SK-N-SH treated with all-trans-retinoic acid at 6 μM for 48 hours (cell line): ENCODE measurements around the gene LY6G6C.

Experiments used
- ATAC-seq: fragments of 200-7000 bp; cut with Tn5 transposase; 3 replicates; pipeline ENCODE4 v1.9.1; 2020; ENCODE audit warnings: mild to moderate bottlenecking, moderate library complexity
- ARNTL ChIP-seq: fragments of 450-650 bp; formaldehyde crosslinking; IDR thresholded peaks from 2 replicates; pipeline ENCODE4 v1.5.0; 2020; ENCODE audit warnings: low read depth, mild to moderate bottlenecking, moderate library complexity, borderline replicate concordance
- BACH2 ChIP-seq: fragments of 250-450 bp; sonication (Bioruptor Pico); IDR thresholded peaks from 2 replicates; pipeline ENCODE4 v1.9.0; 2021; ENCODE audit warnings: mild to moderate bottlenecking, borderline replicate concordance
- CSDC2 ChIP-seq: fragments of 250-450 bp; sonication (Bioruptor Pico); IDR thresholded peaks from 2 replicates; pipeline ENCODE4 v1.5.0; 2020; ENCODE audit warnings: mild to moderate bottlenecking, moderate library complexity
- ESRRG ChIP-seq: fragments of 250-450 bp; sonication (Bioruptor Pico); IDR thresholded peaks from 2 replicates; pipeline ENCODE4 v1.6.1; 2021; ENCODE audit warnings: mild to moderate bottlenecking
- GLIS3 ChIP-seq: fragments of 250-450 bp; sonication (Bioruptor Pico); IDR thresholded peaks from 2 replicates; pipeline ENCODE4 v1.5.0; 2020; ENCODE audit warnings: mild to moderate bottlenecking, moderate library complexity
- OSR1 ChIP-seq: fragments of 250-450 bp; sonication (Bioruptor Pico); IDR thresholded peaks from 2 replicates; pipeline ENCODE4 v1.8.0; 2022; ENCODE audit warnings: moderate library complexity, mild to moderate bottlenecking, inconsistent platforms
- PPARA ChIP-seq: fragments of 250-450 bp; sonication (Bioruptor Pico); IDR thresholded peaks from 2 replicates; pipeline ENCODE4 v1.5.0; 2020; ENCODE audit warnings: mild to moderate bottlenecking, borderline replicate concordance
- RARB ChIP-seq: fragments of 250-450 bp; sonication (Bioruptor Pico); IDR thresholded peaks from 2 replicates; pipeline ENCODE4 v1.8.0; 2021; ENCODE audit warnings: mild to moderate bottlenecking, moderate library complexity
- SNAI2 ChIP-seq: fragments of 250-450 bp; sonication (Bioruptor Pico); IDR thresholded peaks from 2 replicates; pipeline ENCODE4 v1.5.0; 2020; ENCODE audit warnings: mild to moderate bottlenecking, moderate library complexity
- TCF4 ChIP-seq: fragments of 250-450 bp; sonication (Bioruptor Pico); IDR thresholded peaks from 2 replicates; pipeline ENCODE4 v1.8.0; 2021; ENCODE audit warnings: mild to moderate bottlenecking, moderate library complexity, borderline replicate concordance
- TOX ChIP-seq: fragments of 250-450 bp; sonication (Bioruptor Pico); IDR thresholded peaks from 2 replicates; pipeline ENCODE4 v1.8.0; 2021; ENCODE audit warnings: mild to moderate bottlenecking, moderate library complexity, borderline replicate concordance
- ZC3H10 ChIP-seq: fragments of 250-450 bp; sonication (Bioruptor Pico); IDR thresholded peaks from 2 replicates; pipeline ENCODE4 v1.5.1; 2021; ENCODE audit warnings: mild to moderate bottlenecking, moderate library complexity
- ZFP3 ChIP-seq: fragments of 250-450 bp; sonication (Bioruptor Pico); IDR thresholded peaks from 2 replicates; pipeline ENCODE4 v1.5.0; 2020; ENCODE audit warnings: mild to moderate bottlenecking, moderate library complexity
- ZFP30 ChIP-seq: fragments of 450-650 bp; formaldehyde crosslinking; IDR thresholded peaks from 2 replicates; pipeline ENCODE4 v1.5.0; 2022; ENCODE audit warnings: mild to moderate bottlenecking, moderate library complexity
- ZNF565 ChIP-seq: fragments of 450-650 bp; formaldehyde crosslinking; conservative IDR thresholded peaks from 2 replicates; pipeline ENCODE4 v1.5.0; 2020; ENCODE audit warnings: low read depth, mild to moderate bottlenecking, moderate library complexity
- ZNF8 ChIP-seq: fragments of 450-650 bp; formaldehyde crosslinking; IDR thresholded peaks from 2 replicates; pipeline ENCODE4 v1.5.0; 2020; ENCODE audit warnings: mild to moderate bottlenecking, moderate library complexity
- TF ChIP-seq, protein P1 (sequence below): fragments of 250-450 bp; sonication (Bioruptor Pico); IDR thresholded peaks from 2 replicates; pipeline ENCODE4 v1.8.0; 2021; ENCODE audit warnings: low read depth, mild to moderate bottlenecking, moderate library complexity, borderline replicate concordance
- TF ChIP-seq, protein P2 (sequence below): fragments of 250-450 bp; sonication (Bioruptor Pico); IDR thresholded peaks from 2 replicates; pipeline ENCODE4 v1.5.0; 2020; ENCODE audit warnings: mild to moderate bottlenecking, moderate library complexity
- TF ChIP-seq, protein P3 (sequence below): fragments of 250-450 bp; sonication (Bioruptor Pico); IDR thresholded peaks from 2 replicates; pipeline ENCODE4 v1.8.0; 2020; ENCODE audit warnings: mild to moderate bottlenecking, moderate library complexity, borderline replicate concordance

The LY6G6C gene

DNA sequence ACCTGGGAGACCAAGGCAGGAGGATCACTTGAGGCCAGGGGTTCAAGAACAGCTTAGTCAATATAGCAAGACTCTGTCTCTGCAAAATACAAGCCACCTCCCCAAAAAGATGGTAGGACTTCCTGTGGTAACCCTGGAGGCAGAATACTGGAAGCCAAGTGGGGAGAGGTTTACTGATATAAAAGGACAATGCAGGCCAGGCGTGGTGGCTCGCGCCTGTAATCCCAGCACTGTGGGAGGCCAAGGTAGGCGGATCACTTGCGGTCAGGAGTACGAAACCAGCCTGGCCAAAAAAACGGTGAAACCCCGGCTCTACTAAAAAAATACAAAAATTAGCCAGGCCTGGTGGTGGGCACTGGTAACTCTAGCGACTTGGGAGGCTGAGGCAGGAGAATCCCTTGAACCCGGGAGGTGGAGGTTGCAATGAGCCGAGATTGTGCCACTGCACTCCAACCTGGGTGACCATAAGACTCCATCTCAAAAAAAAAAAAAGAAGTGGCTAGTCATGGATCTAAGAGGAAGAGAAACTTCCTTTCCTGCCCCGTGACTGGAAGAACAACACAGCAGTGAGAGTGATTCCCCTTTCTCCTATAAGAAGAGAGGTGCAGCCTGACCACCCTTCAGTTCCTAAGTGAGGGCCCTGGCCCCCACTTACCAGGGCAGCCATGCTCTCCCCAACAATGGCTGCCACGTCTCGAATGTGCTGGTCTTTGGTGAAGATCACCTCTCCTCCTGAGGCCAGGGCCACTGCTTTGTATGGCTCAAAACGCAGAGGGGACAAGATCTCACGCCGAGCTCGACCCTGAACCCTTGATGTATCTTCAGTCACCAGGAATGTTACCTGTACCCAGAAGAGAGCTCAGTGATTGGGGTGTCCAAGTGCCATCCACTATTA, 47.1 kb upstream of the LY6G6C start:
- no peak for ATAC-seq
- TF ChIP-seq ZFP3 (CRISPR knock-in tag) (no peak), ZC3H10 (CRISPR knock-in tag) (no peak), TCF4 (CRISPR knock-in tag) (no peak), RARB (no peak), OSR1 (CRISPR knock-in tag) (no peak), TOX (CRISPR knock-in tag) (no peak), GLIS3 (no peak), ZNF8 (CRISPR knock-in tag) (no peak), ZNF565 (CRISPR knock-in tag) (no peak), PPARA (CRISPR knock-in tag) (no peak), BACH2 (CRISPR knock-in tag) (no peak), ARNTL (CRISPR knock-in tag) (no peak), CSDC2 (CRISPR knock-in tag) (no peak), SNAI2 (CRISPR knock-in tag) (no peak), ZFP30 (CRISPR knock-in tag) (no peak), ESRRG (CRISPR knock-in tag) (no peak)
- TF ChIP-seq, protein P1, sequence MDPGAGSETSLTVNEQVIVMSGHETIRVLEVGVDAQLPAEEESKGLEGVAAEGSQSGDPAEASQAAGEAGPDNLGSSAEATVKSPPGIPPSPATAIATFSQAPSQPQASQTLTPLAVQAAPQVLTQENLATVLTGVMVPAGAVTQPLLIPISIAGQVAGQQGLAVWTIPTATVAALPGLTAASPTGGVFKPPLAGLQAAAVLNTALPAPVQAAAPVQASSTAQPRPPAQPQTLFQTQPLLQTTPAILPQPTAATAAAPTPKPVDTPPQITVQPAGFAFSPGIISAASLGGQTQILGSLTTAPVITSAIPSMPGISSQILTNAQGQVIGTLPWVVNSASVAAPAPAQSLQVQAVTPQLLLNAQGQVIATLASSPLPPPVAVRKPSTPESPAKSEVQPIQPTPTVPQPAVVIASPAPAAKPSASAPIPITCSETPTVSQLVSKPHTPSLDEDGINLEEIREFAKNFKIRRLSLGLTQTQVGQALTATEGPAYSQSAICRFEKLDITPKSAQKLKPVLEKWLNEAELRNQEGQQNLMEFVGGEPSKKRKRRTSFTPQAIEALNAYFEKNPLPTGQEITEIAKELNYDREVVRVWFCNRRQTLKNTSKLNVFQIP (CRISPR knock-in tag) = no peak
- TF ChIP-seq, protein P2, sequence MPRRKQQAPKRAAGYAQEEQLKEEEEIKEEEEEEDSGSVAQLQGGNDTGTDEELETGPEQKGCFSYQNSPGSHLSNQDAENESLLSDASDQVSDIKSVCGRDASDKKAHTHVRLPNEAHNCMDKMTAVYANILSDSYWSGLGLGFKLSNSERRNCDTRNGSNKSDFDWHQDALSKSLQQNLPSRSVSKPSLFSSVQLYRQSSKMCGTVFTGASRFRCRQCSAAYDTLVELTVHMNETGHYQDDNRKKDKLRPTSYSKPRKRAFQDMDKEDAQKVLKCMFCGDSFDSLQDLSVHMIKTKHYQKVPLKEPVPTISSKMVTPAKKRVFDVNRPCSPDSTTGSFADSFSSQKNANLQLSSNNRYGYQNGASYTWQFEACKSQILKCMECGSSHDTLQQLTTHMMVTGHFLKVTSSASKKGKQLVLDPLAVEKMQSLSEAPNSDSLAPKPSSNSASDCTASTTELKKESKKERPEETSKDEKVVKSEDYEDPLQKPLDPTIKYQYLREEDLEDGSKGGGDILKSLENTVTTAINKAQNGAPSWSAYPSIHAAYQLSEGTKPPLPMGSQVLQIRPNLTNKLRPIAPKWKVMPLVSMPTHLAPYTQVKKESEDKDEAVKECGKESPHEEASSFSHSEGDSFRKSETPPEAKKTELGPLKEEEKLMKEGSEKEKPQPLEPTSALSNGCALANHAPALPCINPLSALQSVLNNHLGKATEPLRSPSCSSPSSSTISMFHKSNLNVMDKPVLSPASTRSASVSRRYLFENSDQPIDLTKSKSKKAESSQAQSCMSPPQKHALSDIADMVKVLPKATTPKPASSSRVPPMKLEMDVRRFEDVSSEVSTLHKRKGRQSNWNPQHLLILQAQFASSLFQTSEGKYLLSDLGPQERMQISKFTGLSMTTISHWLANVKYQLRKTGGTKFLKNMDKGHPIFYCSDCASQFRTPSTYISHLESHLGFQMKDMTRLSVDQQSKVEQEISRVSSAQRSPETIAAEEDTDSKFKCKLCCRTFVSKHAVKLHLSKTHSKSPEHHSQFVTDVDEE = no peak
- TF ChIP-seq, protein P3, sequence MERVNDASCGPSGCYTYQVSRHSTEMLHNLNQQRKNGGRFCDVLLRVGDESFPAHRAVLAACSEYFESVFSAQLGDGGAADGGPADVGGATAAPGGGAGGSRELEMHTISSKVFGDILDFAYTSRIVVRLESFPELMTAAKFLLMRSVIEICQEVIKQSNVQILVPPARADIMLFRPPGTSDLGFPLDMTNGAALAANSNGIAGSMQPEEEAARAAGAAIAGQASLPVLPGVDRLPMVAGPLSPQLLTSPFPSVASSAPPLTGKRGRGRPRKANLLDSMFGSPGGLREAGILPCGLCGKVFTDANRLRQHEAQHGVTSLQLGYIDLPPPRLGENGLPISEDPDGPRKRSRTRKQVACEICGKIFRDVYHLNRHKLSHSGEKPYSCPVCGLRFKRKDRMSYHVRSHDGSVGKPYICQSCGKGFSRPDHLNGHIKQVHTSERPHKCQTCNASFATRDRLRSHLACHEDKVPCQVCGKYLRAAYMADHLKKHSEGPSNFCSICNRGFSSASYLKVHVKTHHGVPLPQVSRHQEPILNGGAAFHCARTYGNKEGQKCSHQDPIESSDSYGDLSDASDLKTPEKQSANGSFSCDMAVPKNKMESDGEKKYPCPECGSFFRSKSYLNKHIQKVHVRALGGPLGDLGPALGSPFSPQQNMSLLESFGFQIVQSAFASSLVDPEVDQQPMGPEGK (CRISPR knock-in tag) = no peak

DNA sequence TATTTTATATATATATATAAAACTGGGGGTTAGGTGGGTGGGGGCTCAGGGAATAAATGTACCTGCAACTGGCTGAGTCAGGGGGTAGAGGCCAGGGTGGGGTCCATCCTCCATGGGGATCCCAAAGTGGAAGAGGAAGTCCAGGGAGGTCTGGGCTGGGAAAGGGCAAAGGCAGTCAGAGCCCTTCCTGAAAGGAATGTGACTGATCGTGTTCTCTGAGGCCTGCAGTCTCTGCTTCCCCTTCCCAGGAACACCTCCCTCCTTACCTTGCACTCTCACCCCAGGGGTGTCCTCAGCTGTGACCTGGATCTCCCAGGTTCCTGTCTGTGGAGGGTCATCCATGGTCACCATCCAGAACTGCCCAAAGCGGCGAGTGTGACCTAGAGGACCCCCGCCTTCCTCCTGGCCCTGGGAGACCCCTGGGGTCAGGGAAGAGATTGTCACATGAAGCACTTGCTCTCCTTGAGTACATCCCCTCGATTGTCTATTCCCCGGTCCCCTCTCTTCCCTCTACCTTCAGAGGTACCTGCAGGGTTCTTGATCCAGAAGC, 45.6 kb upstream of the LY6G6C start:
- TF ChIP-seq, protein P2 = no peak
- no peak for TF ChIP-seq ZFP30 (CRISPR knock-in tag)
- TF ChIP-seq CSDC2 (CRISPR knock-in tag) = no peak

More for the DNA sequence above, 45.6 kb upstream of the LY6G6C start:
- ATAC-seq = no peak
